SK-N-SH treated with all-trans-retinoic acid at 6 μM for 48 hours (cell line): ENCODE measurements around the gene LRMDA.

ENCODE experiments used
- ARNTL ChIP-seq: fragments of 450-650 bp; formaldehyde crosslinking; IDR thresholded peaks from 2 replicates; pipeline ENCODE4 v1.5.0; 2020; ENCODE audit warnings: low read depth, mild to moderate bottlenecking, moderate library complexity, borderline replicate concordance
- CSDC2 ChIP-seq: fragments of 250-450 bp; sonication (Bioruptor Pico); IDR thresholded peaks from 2 replicates; pipeline ENCODE4 v1.5.0; 2020; ENCODE audit warnings: mild to moderate bottlenecking, moderate library complexity
- ESRRG ChIP-seq: fragments of 250-450 bp; sonication (Bioruptor Pico); IDR thresholded peaks from 2 replicates; pipeline ENCODE4 v1.6.1; 2021; ENCODE audit warnings: mild to moderate bottlenecking
- ISL1 ChIP-seq: fragments of 250-450 bp; sonication (Bioruptor Pico); IDR thresholded peaks from 2 replicates; pipeline ENCODE4 v2.1.2; 2022; ENCODE audit warnings: mild to moderate bottlenecking, moderate library complexity
- ZC3H10 ChIP-seq: fragments of 250-450 bp; sonication (Bioruptor Pico); IDR thresholded peaks from 2 replicates; pipeline ENCODE4 v1.5.1; 2021; ENCODE audit warnings: mild to moderate bottlenecking, moderate library complexity
- ZFP3 ChIP-seq: fragments of 250-450 bp; sonication (Bioruptor Pico); IDR thresholded peaks from 2 replicates; pipeline ENCODE4 v1.5.0; 2020; ENCODE audit warnings: mild to moderate bottlenecking, moderate library complexity
- ZFP30 ChIP-seq: fragments of 450-650 bp; formaldehyde crosslinking; IDR thresholded peaks from 2 replicates; pipeline ENCODE4 v1.5.0; 2022; ENCODE audit warnings: mild to moderate bottlenecking, moderate library complexity
- ZNF565 ChIP-seq: fragments of 450-650 bp; formaldehyde crosslinking; conservative IDR thresholded peaks from 2 replicates; pipeline ENCODE4 v1.5.0; 2020; ENCODE audit warnings: low read depth, mild to moderate bottlenecking, moderate library complexity
- TF ChIP-seq, protein P1 (sequence below): fragments of 250-450 bp; sonication (Bioruptor Pico); IDR thresholded peaks from 2 replicates; pipeline ENCODE4 v1.8.0; 2020; ENCODE audit warnings: mild to moderate bottlenecking, moderate library complexity, borderline replicate concordance
- TF ChIP-seq, protein P2 (sequence below): fragments of 250-450 bp; sonication (Bioruptor Pico); IDR thresholded peaks from 2 replicates; pipeline ENCODE4 v1.5.1; 2021; ENCODE audit warnings: mild to moderate bottlenecking, moderate library complexity
- TF ChIP-seq, protein P3 (sequence below): fragments of 250-450 bp; sonication (Bioruptor Pico); IDR thresholded peaks from 2 replicates; pipeline ENCODE4 v1.5.1; 2020; ENCODE audit warnings: low read depth, mild to moderate bottlenecking, moderate library complexity

DNA sequence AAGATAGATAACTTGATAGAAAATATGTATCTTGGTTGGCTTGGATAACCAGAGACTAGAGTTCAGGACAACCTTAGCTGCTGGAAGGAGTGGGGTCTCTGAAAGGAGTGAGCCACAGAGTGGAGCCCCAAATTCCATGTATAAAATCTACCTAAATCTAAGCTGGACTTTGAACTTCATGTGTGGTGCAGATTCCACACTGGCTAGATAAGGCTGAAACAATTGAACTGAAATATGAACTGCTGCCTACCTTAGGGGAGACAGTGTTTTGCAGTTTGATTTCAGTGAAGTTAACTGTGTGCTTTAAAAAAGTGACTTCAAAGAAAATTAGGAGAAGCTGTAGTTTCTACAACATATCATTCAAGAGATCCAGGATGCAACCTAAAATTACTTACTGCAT is 123.9 kb downstream of the LRMDA start:
- TF ChIP-seq ESRRG (CRISPR knock-in tag): no peak
- no peak for TF ChIP-seq ISL1 (CRISPR knock-in tag)
- no peak for TF ChIP-seq ZFP30 (CRISPR knock-in tag)
- TF ChIP-seq ZC3H10 (CRISPR knock-in tag): no peak
- TF ChIP-seq, protein P1, sequence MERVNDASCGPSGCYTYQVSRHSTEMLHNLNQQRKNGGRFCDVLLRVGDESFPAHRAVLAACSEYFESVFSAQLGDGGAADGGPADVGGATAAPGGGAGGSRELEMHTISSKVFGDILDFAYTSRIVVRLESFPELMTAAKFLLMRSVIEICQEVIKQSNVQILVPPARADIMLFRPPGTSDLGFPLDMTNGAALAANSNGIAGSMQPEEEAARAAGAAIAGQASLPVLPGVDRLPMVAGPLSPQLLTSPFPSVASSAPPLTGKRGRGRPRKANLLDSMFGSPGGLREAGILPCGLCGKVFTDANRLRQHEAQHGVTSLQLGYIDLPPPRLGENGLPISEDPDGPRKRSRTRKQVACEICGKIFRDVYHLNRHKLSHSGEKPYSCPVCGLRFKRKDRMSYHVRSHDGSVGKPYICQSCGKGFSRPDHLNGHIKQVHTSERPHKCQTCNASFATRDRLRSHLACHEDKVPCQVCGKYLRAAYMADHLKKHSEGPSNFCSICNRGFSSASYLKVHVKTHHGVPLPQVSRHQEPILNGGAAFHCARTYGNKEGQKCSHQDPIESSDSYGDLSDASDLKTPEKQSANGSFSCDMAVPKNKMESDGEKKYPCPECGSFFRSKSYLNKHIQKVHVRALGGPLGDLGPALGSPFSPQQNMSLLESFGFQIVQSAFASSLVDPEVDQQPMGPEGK: no peak
- TF ChIP-seq CSDC2 (CRISPR knock-in tag): no peak
- TF ChIP-seq ZFP3 (CRISPR knock-in tag): no peak
- no peak for TF ChIP-seq ARNTL (CRISPR knock-in tag)
- TF ChIP-seq, protein P2, sequence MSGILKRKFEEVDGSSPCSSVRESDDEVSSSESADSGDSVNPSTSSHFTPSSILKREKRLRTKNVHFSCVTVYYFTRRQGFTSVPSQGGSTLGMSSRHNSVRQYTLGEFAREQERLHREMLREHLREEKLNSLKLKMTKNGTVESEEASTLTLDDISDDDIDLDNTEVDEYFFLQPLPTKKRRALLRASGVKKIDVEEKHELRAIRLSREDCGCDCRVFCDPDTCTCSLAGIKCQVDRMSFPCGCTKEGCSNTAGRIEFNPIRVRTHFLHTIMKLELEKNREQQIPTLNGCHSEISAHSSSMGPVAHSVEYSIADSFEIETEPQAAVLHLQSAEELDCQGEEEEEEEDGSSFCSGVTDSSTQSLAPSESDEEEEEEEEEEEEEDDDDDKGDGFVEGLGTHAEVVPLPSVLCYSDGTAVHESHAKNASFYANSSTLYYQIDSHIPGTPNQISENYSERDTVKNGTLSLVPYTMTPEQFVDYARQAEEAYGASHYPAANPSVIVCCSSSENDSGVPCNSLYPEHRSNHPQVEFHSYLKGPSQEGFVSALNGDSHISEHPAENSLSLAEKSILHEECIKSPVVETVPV (CRISPR knock-in tag): no peak
- TF ChIP-seq, protein P3, sequence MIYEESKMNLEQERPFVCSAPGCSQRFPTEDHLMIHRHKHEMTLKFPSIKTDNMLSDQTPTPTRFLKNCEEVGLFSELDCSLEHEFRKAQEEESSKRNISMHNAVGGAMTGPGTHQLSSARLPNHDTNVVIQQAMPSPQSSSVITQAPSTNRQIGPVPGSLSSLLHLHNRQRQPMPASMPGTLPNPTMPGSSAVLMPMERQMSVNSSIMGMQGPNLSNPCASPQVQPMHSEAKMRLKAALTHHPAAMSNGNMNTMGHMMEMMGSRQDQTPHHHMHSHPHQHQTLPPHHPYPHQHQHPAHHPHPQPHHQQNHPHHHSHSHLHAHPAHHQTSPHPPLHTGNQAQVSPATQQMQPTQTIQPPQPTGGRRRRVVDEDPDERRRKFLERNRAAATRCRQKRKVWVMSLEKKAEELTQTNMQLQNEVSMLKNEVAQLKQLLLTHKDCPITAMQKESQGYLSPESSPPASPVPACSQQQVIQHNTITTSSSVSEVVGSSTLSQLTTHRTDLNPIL (CRISPR knock-in tag): no peak
- no peak for TF ChIP-seq ZNF565 (CRISPR knock-in tag)
